ENCODE results near the gene ZNF521. TPM values are rescaled to one million over a fixed set of nuclear protein-coding genes. Genes with fewer than 3 reads are reported as not detected.

The ZNF521 gene
- total RNA-seq, 1 experiment from 2014 or later = not detected

- H3K36me3 Mint-ChIP-seq (ENCODE audit: insufficient read depth, unreplicated experiment) = no peaks in the 10 kb centered on the region
- intact Hi-C loops (cut with micrococcal nuclease) = no loop called here
- POLR2A ChIA-PET = no interaction called here
Measured at GRCh38 chr18:25062720-25063119, 289.2 kb downstream of the ZNF521 start.

GRCh38 chr18:25061395-25061794 is 290.6 kb downstream of the ZNF521 start:
- Mint-ChIP-seq H3K27me3 (ENCODE audit: insufficient read depth, unreplicated experiment) (no peaks in the 10 kb centered on the region), H3K9me3 (ENCODE audit: unreplicated experiment) (peaks cover 8% of the 10 kb centered on the region), H3K4me3 (ENCODE audit: unreplicated experiment) (no peak overlapping the region), H3K4me1 (ENCODE audit: insufficient read depth, unreplicated experiment) (no peaks in the 10 kb centered on the region), H3K27ac (ENCODE audit: low read depth, unreplicated experiment) (no peak overlapping the region), H3K36me3 (ENCODE audit: insufficient read depth, unreplicated experiment) (no peaks in the 10 kb centered on the region)
- ChIA-PET CTCF (no interaction called here), POLR2A (no interaction called here)
- TF ChIP-seq, protein P1, sequence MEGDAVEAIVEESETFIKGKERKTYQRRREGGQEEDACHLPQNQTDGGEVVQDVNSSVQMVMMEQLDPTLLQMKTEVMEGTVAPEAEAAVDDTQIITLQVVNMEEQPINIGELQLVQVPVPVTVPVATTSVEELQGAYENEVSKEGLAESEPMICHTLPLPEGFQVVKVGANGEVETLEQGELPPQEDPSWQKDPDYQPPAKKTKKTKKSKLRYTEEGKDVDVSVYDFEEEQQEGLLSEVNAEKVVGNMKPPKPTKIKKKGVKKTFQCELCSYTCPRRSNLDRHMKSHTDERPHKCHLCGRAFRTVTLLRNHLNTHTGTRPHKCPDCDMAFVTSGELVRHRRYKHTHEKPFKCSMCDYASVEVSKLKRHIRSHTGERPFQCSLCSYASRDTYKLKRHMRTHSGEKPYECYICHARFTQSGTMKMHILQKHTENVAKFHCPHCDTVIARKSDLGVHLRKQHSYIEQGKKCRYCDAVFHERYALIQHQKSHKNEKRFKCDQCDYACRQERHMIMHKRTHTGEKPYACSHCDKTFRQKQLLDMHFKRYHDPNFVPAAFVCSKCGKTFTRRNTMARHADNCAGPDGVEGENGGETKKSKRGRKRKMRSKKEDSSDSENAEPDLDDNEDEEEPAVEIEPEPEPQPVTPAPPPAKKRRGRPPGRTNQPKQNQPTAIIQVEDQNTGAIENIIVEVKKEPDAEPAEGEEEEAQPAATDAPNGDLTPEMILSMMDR (IDR thresholded peaks at IDR 0.05; ENCODE audit: unreplicated experiment) = no peak
- no peak for DNase-seq (ENCODE audit: unreplicated experiment)
- BruUV-seq (replicated peaks) = no TSS peak
- intact Hi-C loops (cut with micrococcal nuclease) = no loop called here

More at GRCh38 chr18:25062720-25063119, 289.2 kb downstream of the ZNF521 start:
- H3K9me3 Mint-ChIP-seq (ENCODE audit: unreplicated experiment) = peaks cover 8% of the 10 kb centered on the region
- TF ChIP-seq, protein P1 (IDR thresholded peaks at IDR 0.05; ENCODE audit: unreplicated experiment) = no peak
- DNase-seq (ENCODE audit: unreplicated experiment) = peak; percentile 1
- no peak overlapping the region for H3K27ac Mint-ChIP-seq (ENCODE audit: low read depth, unreplicated experiment)
- no TSS peak for BruUV-seq (replicated peaks)
- CTCF ChIA-PET = no interaction called here
- no peaks in the 10 kb centered on the region for H3K27me3 Mint-ChIP-seq (ENCODE audit: insufficient read depth, unreplicated experiment)
- no peak overlapping the region for H3K4me3 Mint-ChIP-seq (ENCODE audit: unreplicated experiment)
- no peaks in the 10 kb centered on the region for H3K4me1 Mint-ChIP-seq (ENCODE audit: insufficient read depth, unreplicated experiment)

DNA sequence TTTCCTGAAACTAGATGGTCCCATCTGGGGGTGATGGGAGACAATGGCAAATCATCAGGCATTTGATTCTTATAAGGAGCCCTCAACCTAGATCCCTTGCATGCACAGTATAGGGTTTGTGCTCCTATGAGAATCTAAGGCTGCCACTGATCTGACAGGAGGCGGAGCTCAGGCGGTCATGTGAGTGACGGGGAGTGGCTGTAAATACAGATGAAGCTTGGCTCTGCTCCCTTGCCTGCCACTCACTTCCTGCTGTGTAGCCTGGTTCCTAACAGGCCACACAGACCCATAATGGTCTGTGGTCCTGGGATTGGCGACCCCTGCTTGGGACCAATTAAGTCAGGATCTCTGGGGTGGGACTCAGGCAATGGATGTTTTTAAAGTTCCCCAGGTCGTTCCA is 293.4 kb downstream of the ZNF521 start:
- Mint-ChIP-seq H3K9me3 (ENCODE audit: unreplicated experiment) (peaks cover 1% of the 10 kb centered on the region), H3K4me1 (ENCODE audit: insufficient read depth, unreplicated experiment) (no peaks in the 10 kb centered on the region), H3K4me3 (ENCODE audit: unreplicated experiment) (no peak overlapping the region), H3K36me3 (ENCODE audit: insufficient read depth, unreplicated experiment) (no peaks in the 10 kb centered on the region), H3K27me3 (ENCODE audit: insufficient read depth, unreplicated experiment) (no peaks in the 10 kb centered on the region), H3K27ac (ENCODE audit: low read depth, unreplicated experiment) (no peak overlapping the region)
- CTCF ChIA-PET = interaction anchor here (0.5 to 0.7 kb wide), 2 partner anchors 83 to 511 kb away, joined by 4 to 7 read pairs; no protein-coding TSS in a partner anchor
- BruUV-seq (replicated peaks) = no TSS peak
- TF ChIP-seq, protein P1 (IDR thresholded peaks at IDR 0.05; ENCODE audit: unreplicated experiment) = no peak
- DNase-seq (ENCODE audit: unreplicated experiment) = no peak
- intact Hi-C loops (cut with micrococcal nuclease) = no loop called here
- POLR2A ChIA-PET = no interaction called here

- Mint-ChIP-seq H3K9me3 (ENCODE audit: unreplicated experiment) (no peaks in the 10 kb centered on the region), H3K4me1 (ENCODE audit: insufficient read depth, unreplicated experiment) (no peaks in the 10 kb centered on the region), H3K27ac (ENCODE audit: low read depth, unreplicated experiment) (no peak overlapping the region), H3K27me3 (ENCODE audit: insufficient read depth, unreplicated experiment) (no peaks in the 10 kb centered on the region), H3K4me3 (ENCODE audit: unreplicated experiment) (no peak overlapping the region), H3K36me3 (ENCODE audit: insufficient read depth, unreplicated experiment) (no peaks in the 10 kb centered on the region)
- ChIA-PET POLR2A (no interaction called here), CTCF (no interaction called here)
- intact Hi-C loops (cut with micrococcal nuclease) = no loop called here
- TF ChIP-seq, protein P1 (IDR thresholded peaks at IDR 0.05; ENCODE audit: unreplicated experiment) = no peak
- BruUV-seq (replicated peaks) = no TSS peak
- no peak for DNase-seq (ENCODE audit: unreplicated experiment)
Measured at GRCh38 chr18:25057491-25058050, 294.4 kb downstream of the ZNF521 start.

Data from MCF 10A (cell line).